C4-2B (cell line): Measurements from ENCODE around the gene IFT122.

ENCODE experiments used
- H3K27ac ChIP-seq: fragments of 450-650 bp; 2 replicates; pipeline ENCODE4 v1.5.1; 2017
- ZFX ChIP-seq: fragments of 450-650 bp; IDR thresholded peaks from 2 replicates; pipeline ENCODE4 v1.6.1; 2017
- TF ChIP-seq, protein P1 (sequence below): fragments of 450-650 bp; conservative IDR thresholded peaks from 2 replicates; pipeline ENCODE4 v1.5.1; 2017; ENCODE audit warnings: mild to moderate bottlenecking

Gene IFT122

DNA sequence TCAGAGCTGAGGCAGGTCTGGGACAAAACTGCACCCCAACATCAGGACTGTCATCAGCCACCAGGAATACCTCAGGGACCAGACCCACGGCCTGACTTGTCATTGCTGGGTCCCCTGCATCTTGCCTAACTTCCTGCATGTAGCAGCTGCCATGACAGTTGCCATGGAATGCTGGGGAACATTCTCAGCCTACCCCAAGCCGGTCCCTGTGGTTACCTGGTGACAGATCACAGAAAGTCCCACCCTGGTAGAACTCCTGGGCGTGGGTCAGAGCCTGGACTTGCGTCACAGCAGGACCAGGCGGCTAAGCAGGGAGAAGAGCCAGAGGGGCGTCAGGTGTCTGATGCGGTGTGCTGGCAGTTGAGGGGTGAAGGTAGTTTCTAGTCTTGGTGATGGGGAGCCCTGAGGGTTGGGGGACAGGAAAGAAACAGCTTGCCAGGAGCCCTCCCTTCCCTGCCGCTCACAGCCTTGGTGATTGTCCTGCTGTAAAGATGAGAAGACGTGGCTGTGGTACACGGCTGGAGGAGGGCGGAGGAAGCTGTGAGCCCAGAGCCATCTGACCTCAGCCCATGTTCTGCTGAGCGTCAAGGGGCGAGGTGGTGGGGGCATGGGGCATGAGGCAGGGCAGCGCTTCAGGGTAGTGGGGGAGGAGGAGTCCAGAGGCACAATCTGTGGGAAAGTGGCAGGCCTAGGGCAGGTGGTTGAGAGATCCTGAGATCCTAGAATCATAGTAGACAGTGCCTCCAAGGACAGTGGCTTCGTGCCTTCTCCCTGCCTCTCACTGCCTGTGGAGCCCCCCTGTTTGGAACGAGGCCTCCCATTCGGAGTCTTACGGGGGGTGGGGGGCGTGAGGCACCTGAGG lies 108.3 kb downstream of the IFT122 start:
- no peak overlapping the region for H3K27ac ChIP-seq
- TF ChIP-seq, protein P1, sequence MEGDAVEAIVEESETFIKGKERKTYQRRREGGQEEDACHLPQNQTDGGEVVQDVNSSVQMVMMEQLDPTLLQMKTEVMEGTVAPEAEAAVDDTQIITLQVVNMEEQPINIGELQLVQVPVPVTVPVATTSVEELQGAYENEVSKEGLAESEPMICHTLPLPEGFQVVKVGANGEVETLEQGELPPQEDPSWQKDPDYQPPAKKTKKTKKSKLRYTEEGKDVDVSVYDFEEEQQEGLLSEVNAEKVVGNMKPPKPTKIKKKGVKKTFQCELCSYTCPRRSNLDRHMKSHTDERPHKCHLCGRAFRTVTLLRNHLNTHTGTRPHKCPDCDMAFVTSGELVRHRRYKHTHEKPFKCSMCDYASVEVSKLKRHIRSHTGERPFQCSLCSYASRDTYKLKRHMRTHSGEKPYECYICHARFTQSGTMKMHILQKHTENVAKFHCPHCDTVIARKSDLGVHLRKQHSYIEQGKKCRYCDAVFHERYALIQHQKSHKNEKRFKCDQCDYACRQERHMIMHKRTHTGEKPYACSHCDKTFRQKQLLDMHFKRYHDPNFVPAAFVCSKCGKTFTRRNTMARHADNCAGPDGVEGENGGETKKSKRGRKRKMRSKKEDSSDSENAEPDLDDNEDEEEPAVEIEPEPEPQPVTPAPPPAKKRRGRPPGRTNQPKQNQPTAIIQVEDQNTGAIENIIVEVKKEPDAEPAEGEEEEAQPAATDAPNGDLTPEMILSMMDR = no peak
- no peak for TF ChIP-seq ZFX

DNA sequence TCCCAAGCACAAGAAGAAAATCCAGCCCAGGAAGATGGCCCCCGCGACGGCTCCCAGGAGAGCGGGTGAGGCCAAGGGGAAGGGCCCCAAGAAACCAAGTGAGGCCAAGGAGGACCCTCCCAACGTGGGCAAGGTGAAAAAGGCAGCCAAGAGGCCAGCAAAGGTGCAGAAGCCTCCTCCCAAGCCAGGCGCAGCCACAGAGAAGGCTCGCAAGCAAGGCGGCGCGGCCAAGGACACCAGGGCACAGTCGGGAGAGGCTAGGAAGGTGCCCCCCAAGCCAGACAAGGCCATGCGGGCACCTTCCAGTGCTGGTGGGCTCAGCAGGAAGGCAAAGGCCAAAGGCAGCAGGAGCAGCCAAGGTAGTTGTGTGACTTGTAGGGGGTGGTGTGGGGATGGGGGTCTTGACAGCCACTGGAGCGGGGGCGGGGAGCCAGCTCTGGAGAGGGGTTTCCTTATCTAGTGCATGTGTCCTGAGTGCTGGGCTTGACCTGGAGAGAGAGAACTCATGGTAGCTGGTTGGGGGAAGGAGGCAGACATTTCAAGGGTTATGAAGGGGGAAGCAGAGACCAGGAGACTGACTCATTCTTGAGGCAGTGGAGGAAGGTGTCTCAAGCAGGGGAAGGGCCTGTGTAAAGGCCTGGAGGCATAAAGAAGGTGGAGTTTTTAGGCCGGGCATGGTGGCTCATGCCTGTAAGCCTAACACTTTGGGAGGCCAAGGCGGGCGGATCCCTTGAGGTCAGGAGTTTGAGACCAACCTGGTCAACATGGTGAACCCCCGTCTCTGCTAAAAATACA lies 109.2 kb downstream of the IFT122 start:
- no peak for TF ChIP-seq ZFX
- TF ChIP-seq, protein P1 = no peak

DNA sequence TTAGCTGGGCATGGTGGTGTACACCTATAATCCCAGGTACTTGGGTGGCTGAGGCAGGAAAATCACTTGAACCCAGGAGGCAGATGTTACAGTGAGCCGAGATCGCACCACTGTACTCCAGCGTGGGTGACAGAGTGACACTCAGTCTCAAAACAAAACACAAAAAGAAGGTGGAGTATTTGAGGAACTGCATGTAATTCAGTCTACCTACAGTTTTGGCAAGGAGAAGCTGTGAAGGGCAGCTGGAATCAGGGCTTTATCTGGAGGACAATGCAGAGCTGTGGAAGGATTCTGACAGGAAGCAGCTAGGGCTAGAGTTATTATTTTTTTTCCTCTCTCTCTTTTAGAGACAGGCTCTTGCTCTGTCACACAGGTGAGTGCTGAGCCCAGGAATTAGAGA lies 109.8 kb downstream of the IFT122 start:
- TF ChIP-seq, protein P1 = no peak
- no peak for TF ChIP-seq ZFX
- no peak overlapping the region for H3K27ac ChIP-seq

More for the DNA sequence above, 109.2 kb downstream of the IFT122 start:
- H3K27ac ChIP-seq = no peak overlapping the region

DNA sequence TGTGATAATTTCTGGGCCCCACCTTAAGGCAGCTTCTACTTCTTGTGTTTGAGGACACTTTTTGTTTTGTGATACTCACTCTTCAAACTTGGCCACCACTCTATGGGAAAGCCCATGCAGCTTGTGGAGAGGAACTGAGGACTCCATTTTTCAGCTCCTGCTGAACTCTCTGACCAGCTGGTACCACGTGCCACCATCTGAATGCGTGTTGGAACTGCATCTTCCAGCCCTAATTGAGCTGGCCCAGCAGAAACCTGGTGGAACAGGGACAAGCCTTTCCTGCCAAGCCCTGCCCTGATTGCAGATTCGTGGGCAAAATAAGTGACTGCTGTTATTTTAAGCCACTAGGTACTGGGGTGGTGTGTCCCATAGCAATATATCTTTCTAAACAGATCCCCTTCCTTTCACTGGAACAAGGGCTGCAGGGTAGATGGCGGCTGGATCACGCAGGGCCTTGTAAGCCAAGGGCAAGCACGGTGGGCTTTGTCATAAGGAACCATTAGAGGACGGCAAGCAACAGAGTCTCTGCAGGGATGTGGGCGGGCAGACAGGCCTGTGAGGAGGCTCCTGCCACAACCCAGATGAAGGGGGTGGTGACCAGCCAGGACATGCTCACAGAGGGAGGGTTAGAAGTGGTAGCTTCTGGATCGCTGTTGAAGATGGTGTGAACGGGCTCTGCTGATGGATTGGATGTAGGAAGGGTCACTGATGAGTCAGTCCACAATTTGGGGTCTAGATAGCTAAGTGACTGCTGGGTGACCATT lies 112.4 kb downstream of the IFT122 start:
- TF ChIP-seq, protein P1 = no peak
- no peak for TF ChIP-seq ZFX
- no peak overlapping the region for H3K27ac ChIP-seq

DNA sequence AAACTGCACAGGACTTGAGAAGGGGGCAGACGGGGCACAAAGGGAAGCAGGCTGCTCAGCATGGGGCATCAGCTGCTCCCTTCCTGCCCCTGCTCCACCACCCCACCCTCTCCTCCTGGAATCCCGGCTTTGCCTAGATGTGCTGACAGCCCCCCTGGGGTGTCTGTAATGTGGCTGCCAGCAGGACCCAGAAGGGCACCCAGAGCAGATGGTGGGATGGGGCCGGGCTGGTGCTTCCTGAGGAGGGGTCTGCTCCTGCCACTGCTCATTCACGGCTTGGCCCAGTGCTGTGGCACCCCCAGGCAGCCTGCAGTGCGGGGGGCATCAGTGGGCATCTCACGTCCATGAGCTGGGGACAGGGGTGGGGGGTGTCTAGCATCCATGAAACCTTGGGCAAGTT lies 113.1 kb downstream of the IFT122 start:
- no peak overlapping the region for H3K27ac ChIP-seq
- no peak for TF ChIP-seq ZFX
- TF ChIP-seq, protein P1 = no peak

DNA sequence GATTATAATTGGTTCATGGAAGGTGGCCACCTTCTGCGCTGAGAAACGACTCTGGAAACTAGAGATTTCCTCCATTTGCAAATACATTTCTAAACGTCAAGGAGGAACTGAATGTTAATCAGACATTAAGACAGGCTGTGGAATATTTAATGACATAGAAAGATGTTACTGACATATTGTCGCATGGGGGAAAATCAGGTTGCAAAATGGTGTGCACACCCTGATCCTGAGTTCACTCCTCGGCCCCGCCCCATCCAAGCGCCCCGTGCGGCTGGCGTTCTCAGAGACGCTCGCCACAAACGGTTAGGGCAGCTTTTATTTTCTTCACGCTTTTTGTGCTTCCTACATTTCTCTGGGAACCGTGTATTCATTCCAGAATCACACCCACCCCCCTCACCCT lies 113.7 kb downstream of the IFT122 start:
- TF ChIP-seq ZFX = no peak
- TF ChIP-seq, protein P1 = no peak
- no peak overlapping the region for H3K27ac ChIP-seq
